NCI-H510A treated with DMSO at 0.1 percent for 48 hours (cell line): ENCODE data around the gene IGLL5.
"Not testable (repeated sequence)": the region's sequence is repeated elsewhere in the genome, so short reads cannot be mapped to it uniquely, and the experiment has no call there.

Experiments used
- DNase-seq: peaks from one replicate; lab custom pipeline; 2025; lab: John Stamatoyannopoulos, UW

The IGLL5 gene

GRCh38 chr22:22914726-22915669 is 27.4 kb downstream of the IGLL5 start:
- no peak for DNase-seq

- no peak for DNase-seq
Measured at GRCh38 chr22:22915670-22916035, 28.0 kb downstream of the IGLL5 start.

GRCh38 chr22:22916215-22916951 is 28.8 kb downstream of the IGLL5 start:
- DNase-seq: no peak

GRCh38 chr22:22916952-22917290 is 29.3 kb downstream of the IGLL5 start:
- DNase-seq: no peak

GRCh38 chr22:22917377-22917776 is 29.8 kb downstream of the IGLL5 start:
- no peak for DNase-seq

- no peak for DNase-seq
Measured at GRCh38 chr22:22918297-22918965, 30.8 kb downstream of the IGLL5 start.

- no peak for DNase-seq
Measured at GRCh38 chr22:22919041-22919440, 31.4 kb downstream of the IGLL5 start.

GRCh38 chr22:22920104-22920654 is 32.6 kb downstream of the IGLL5 start:
- DNase-seq: no peak

- DNase-seq: no peak
Measured at GRCh38 chr22:22920910-22921550, 33.4 kb downstream of the IGLL5 start.

GRCh38 chr22:22921575-22921974 is 34.0 kb downstream of the IGLL5 start:
- DNase-seq: no peak

GRCh38 chr22:22922092-22922953 is 34.7 kb downstream of the IGLL5 start:
- not testable (repeated sequence) for DNase-seq

- DNase-seq: no peak
Measured at GRCh38 chr22:22922954-22923319, 35.3 kb downstream of the IGLL5 start.

- no peak for DNase-seq
Measured at GRCh38 chr22:22923379-22923778, 35.8 kb downstream of the IGLL5 start.

- DNase-seq: no peak
Measured at GRCh38 chr22:22923930-22924329, 36.3 kb downstream of the IGLL5 start.

- no peak for DNase-seq
Measured at GRCh38 chr22:22924369-22925145, 36.9 kb downstream of the IGLL5 start.

GRCh38 chr22:22925146-22925804 is 37.7 kb downstream of the IGLL5 start:
- DNase-seq: no peak

- no peak for DNase-seq
Measured at GRCh38 chr22:22925805-22926369, 38.3 kb downstream of the IGLL5 start.

- no peak for DNase-seq
Measured at GRCh38 chr22:22926370-22927195, 39.0 kb downstream of the IGLL5 start.
